Tibial nerve (tissue), 4 donors: ENCODE data around the gene IL36A. TPM values are rescaled to one million over a fixed set of nuclear protein-coding genes. Genes with fewer than 3 reads are reported as not detected.

Source experiments
- DNase-seq, 2 donors: peaks; one replicate each; pipeline ENCODE4 v3.0.0-alpha.2; 2019; ENCODE audit warnings: low spot score in 2 of 2
- H3K27ac ChIP-seq, 4 donors: fragments of 200-600 bp; sonication (generic) in 3 of 4; one replicate each; pipeline ENCODE4 v1.5.1; 2017 to 2019; ENCODE audit warnings: mild to moderate bottlenecking in 1 of 4
- H3K27me3 ChIP-seq, 2 donors: fragments of 200-600 bp; sonication (generic) in 1 of 2; one replicate each; pipeline versions ENCODE4 v1.5.1 to v1.6.0; 2017 to 2019
- H3K36me3 ChIP-seq, 3 donors: fragments of 200-600 bp; sonication (generic); one replicate each; pipeline ENCODE4 v1.5.1; 2018 to 2019
- H3K4me1 ChIP-seq, 4 donors: fragments of 200-600 bp; sonication (generic) in 3 of 4; one replicate each; pipeline ENCODE4 v1.5.1; 2017 to 2019
- H3K4me3 ChIP-seq, 4 donors: fragments of 200-600 bp; sonication (generic) in 3 of 4; one replicate each; pipeline ENCODE4 v1.5.1; 2017 to 2019; ENCODE audit warnings: mild to moderate bottlenecking in 1 of 4, moderate library complexity in 1 of 4
- H3K9me3 ChIP-seq, 4 donors: fragments of 200-600 bp; sonication (generic) in 3 of 4; one replicate each; pipeline ENCODE4 v1.5.1; 2017 to 2019
- EP300 ChIP-seq, 2 donors: sonication (generic); formaldehyde crosslinking; IDR thresholded peaks; one replicate each; pipeline ENCODE4 v1.6.1; 2017; ENCODE audit warnings: antibody characterized with exemption in 2 of 2, mild to moderate bottlenecking in 1 of 2
- POLR2A ChIP-seq, 2 donors: fragments of 450-650 bp; IDR thresholded peaks; one replicate each; pipeline ENCODE4 v1.6.1; 2017; ENCODE audit warnings: antibody characterized with exemption in 2 of 2, mild to moderate bottlenecking in 2 of 2, moderate library complexity in 2 of 2
- WGBS, 2 donors: methylation state at CpG; one replicate each; pipeline ENCODE4 v1.1.5; 2018; 5-methylcytosine and 5-hydroxymethylcytosine counted together
- total RNA-seq, 4 donors: library from RNA; depleted of rRNA; stranded (reverse); fragments of >200 nt; gene quantifications; one replicate each; pipeline ENCODE4 v1.1.0, GENCODE V29; 2016
- TF ChIP-seq, protein P1 (sequence below), 5 experiments: fragments of 200-600 bp in 3 of 5; fragments of 450-650 bp in 2 of 5; sonication (generic) in 3 of 5; IDR thresholded peaks; one replicate each; pipeline ENCODE4 v1.5.1; 2016 to 2019; ENCODE audit warnings: antibody characterized with exemption in 5 of 5, mild to moderate bottlenecking in 3 of 5, moderate library complexity in 2 of 5

The IL36A gene
- total RNA-seq, 4 donors from 2014 or later = not detected

GRCh38 chr2:112993831-112994230 is 11.4 kb upstream of the IL36A start:
- Histone ChIP-seq H3K36me3 (no peaks in the 10 kb centered on the region), H3K4me1 (no peaks in the 10 kb centered on the region), H3K9me3 (peaks cover 0 to 27% (median 3%) of the 10 kb centered on the region in 4 donors), H3K4me3 (no peak overlapping the region), H3K27me3 (no peaks in the 10 kb centered on the region), H3K27ac (no peak overlapping the region)
- no peak for DNase-seq
- no peak for TF ChIP-seq EP300 (IDR thresholded peaks at IDR 0.05)
- TF ChIP-seq POLR2A (IDR thresholded peaks at IDR 0.05) = no peak
- TF ChIP-seq, protein P1, sequence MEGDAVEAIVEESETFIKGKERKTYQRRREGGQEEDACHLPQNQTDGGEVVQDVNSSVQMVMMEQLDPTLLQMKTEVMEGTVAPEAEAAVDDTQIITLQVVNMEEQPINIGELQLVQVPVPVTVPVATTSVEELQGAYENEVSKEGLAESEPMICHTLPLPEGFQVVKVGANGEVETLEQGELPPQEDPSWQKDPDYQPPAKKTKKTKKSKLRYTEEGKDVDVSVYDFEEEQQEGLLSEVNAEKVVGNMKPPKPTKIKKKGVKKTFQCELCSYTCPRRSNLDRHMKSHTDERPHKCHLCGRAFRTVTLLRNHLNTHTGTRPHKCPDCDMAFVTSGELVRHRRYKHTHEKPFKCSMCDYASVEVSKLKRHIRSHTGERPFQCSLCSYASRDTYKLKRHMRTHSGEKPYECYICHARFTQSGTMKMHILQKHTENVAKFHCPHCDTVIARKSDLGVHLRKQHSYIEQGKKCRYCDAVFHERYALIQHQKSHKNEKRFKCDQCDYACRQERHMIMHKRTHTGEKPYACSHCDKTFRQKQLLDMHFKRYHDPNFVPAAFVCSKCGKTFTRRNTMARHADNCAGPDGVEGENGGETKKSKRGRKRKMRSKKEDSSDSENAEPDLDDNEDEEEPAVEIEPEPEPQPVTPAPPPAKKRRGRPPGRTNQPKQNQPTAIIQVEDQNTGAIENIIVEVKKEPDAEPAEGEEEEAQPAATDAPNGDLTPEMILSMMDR (IDR thresholded peaks at IDR 0.05) = no peak

- no peaks in the 10 kb centered on the region for H3K36me3 ChIP-seq
- TF ChIP-seq EP300 (IDR thresholded peaks at IDR 0.05) (no peak), POLR2A (IDR thresholded peaks at IDR 0.05) (no peak)
- TF ChIP-seq, protein P1 (IDR thresholded peaks at IDR 0.05) = no peak
- no peaks in the 10 kb centered on the region for H3K27me3 ChIP-seq
- H3K27ac ChIP-seq = no peak overlapping the region
- no peak overlapping the region for H3K4me3 ChIP-seq
- no peak for DNase-seq
- peaks cover 0 to 26% (median 3%) of the 10 kb centered on the region in 4 donors for H3K9me3 ChIP-seq
- no peaks in the 10 kb centered on the region for H3K4me1 ChIP-seq
- WGBS, 2 donors = 71 to 92% methylated on average over 2 of the region's 2 CpGs
Observed at GRCh38 chr2:112994648-112995047, 10.6 kb upstream of the IL36A start.

DNA sequence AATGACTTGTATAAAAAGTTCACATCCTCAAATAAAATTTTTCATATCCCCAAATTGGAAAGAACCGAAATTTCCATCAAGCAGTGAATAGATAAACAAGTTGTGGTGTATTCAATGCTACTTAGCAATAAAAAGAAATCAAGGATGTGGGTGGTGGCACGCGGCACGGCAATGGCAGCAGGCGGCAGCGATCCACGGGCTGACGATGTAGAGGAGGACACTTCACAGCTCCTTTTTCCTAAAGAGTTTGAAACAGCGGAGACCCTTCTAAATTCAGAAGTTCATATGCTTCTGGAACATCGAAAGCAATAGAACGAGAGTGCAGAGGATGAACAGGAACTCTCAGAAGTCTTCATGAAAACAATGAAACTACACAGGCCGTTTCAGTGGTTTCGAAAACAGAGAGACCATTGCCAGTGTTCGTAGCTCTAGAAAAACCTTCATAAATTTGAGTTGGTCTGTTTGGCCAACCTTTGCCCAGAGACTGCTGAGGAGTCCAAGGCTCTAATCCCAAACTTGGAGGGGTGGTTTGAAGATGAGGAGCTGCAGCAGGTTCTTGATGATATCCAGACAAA is 9.8 kb upstream of the IL36A start:
- H3K9me3 ChIP-seq = peaks cover 0 to 31% (median 3%) of the 10 kb centered on the region in 4 donors
- no peaks in the 10 kb centered on the region for H3K27me3 ChIP-seq
- H3K4me1 ChIP-seq = no peaks in the 10 kb centered on the region
- no peak for DNase-seq
- no peak for TF ChIP-seq POLR2A (IDR thresholded peaks at IDR 0.05)
- no peak for TF ChIP-seq EP300 (IDR thresholded peaks at IDR 0.05)
- TF ChIP-seq, protein P1 (IDR thresholded peaks at IDR 0.05) = no peak
- no peaks in the 10 kb centered on the region for H3K36me3 ChIP-seq
- no peak overlapping the region for H3K27ac ChIP-seq
- 78 to 85% methylated on average over 14 of the region's 14 CpGs for WGBS, 2 donors
- no peak overlapping the region for H3K4me3 ChIP-seq

- no peaks in the 10 kb centered on the region for H3K4me1 ChIP-seq
- WGBS, 2 donors = 71 to 78% methylated on average over 6 of the region's 6 CpGs
- TF ChIP-seq POLR2A (IDR thresholded peaks at IDR 0.05) (no peak), EP300 (IDR thresholded peaks at IDR 0.05) (no peak)
- TF ChIP-seq, protein P1 (IDR thresholded peaks at IDR 0.05) = no peak
- peaks cover 0 to 32% (median 3%) of the 10 kb centered on the region in 4 donors for H3K9me3 ChIP-seq
- no peak for DNase-seq
- no peaks in the 10 kb centered on the region for H3K27me3 ChIP-seq
- no peak overlapping the region for H3K4me3 ChIP-seq
- no peaks in the 10 kb centered on the region for H3K36me3 ChIP-seq
- H3K27ac ChIP-seq = no peak overlapping the region
Observed at GRCh38 chr2:112996635-112997034, 8.6 kb upstream of the IL36A start.

DNA sequence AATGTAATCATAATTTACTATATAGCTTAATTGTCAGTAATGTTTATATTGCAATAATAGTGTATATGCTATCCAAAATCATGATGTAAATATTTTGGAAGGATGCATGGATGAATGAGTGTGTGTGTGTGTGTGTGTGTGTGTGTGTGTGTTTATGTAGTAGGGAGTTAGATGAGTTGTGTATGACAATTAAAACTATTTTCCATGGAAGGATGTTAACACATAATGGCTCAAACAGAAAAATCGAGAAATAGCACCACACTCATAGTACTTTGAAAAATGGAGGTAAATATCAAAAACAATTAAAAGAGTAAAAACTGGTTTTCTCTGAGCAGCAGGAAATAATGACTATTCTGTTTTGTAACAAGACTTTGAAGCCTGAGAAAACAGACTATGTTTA is 8.1 kb upstream of the IL36A start:
- peaks cover 0 to 28% (median 2%) of the 10 kb centered on the region in 4 donors for H3K9me3 ChIP-seq
- H3K4me1 ChIP-seq = no peaks in the 10 kb centered on the region
- H3K27me3 ChIP-seq = no peaks in the 10 kb centered on the region
- no peak overlapping the region for H3K4me3 ChIP-seq
- H3K36me3 ChIP-seq = no peaks in the 10 kb centered on the region
- H3K27ac ChIP-seq = no peak overlapping the region
- no peak for DNase-seq
- TF ChIP-seq, protein P1 (IDR thresholded peaks at IDR 0.05) = no peak
- no peak for TF ChIP-seq POLR2A (IDR thresholded peaks at IDR 0.05)
- no peak for TF ChIP-seq EP300 (IDR thresholded peaks at IDR 0.05)
- WGBS, 2 donors = 64 to 74% methylated on average over 1 of the region's 1 CpG
